IPS DF 4.7 (cell line): ENCODE measurements around the gene C11orf87.

Experiments used
- DNase-seq: peaks from one replicate; pipeline ENCODE4 v3.0.0-alpha.2; 2013; ENCODE audit warnings: low spot score; ENCODE audit errors: extremely low read depth

C11orf87 gene

DNA sequence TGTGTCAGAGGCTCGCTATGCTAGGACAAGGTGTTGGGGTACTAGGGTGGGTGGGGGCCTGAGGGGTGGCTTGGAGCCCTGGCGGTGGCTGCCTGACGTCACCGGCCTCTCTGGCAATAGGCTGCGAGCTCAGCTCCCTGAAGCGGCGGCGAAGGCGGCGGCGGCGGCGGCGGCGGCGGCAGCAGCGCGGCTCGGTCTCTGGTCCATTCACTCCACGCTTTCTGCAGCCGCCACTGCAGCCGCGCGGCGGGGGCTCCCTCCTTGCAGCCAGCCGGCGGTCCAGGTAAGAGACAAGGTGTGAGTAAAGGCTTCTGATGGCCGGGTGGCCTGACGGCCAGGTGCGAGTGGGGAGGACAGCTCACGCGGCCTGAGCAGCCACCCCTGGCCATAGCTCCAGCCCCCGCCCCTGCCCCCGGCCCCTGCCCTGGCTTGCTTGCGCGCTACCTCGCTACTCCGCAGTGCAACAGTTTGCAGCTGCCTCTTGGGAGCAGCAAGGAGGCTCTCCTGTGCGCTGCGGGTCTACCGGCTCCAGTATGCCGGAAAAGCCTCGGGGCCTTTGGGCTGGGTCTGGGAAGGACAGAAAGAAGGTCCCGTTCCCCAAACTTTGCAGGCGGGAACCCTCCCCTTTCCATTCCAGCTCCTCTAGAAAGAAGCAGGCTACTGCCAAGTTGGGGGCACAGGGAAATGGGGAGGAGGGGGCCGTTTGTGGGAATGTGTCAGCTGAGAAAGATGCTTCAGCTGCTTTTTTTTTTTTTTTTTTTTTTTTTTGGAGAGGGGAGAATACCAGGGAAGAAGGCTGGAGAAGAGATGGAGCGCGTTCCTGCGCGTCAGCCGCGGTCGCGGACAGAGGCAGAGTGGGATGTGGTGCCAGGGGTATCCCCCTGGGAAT, at the start of gene C11orf87:
Gene C11orf87 (plus strand): TSS at position 210 of the 889 bp plus-strand sequence. CDS start 1,444 bp downstream, outside the sequence.
- DNase-seq, result no peak

- DNase-seq, result no peak
Observed at GRCh38 chr11:109374032-109374431, 48.0 kb upstream of the C11orf87 start.

DNA sequence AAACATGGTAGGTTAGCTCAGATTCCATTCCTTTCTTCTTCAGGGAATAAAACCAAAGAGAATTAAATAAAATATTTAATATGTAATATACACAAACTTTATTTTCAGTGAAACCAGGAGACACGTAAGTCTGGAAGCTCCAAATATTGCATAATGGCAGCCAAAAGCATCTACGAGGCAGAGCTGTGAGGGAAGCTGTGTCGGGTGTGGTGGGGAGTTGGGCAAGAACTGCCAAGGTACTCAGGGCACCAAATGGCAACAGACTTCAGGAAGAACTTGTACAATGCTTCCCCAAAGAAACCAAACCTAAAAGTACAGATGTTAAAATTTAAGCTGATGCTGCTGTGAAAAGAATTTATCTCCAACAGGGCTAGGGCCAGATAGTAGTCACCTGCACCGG, 47.5 kb upstream of the C11orf87 start:
- no peak for DNase-seq

DNA sequence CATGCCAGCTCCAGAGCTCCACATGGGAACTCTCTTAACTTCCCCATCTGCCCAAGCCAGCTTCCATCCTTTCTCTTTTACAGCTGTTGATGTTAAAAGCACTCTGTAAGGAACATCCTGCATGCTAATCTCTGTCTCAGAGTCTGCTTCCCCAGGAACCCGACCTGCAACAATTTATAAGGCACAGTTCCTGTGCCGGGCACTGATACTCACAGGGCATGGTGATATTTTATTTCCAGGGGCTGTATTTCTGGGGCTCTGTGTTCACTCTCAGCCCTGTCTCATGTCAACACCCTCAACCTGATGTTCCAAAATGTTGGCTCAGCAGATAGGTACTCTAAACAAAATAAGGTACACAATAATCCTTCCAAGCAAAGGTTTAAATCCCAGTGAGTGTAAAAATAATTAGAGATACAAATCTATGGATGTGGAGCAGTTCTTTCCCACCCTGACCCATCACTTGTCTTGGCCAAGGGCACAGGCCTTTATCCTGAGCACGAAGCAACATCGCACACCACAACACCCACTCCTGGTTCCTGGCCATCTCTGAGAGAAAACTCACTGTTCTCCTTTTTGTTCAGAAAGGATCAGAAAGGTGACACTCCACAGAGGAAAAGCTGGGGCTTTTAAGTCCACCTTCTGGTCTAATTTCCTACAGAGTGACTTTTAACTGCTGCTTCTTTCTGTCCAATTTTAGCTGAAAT, 44.8 kb upstream of the C11orf87 start:
- no peak for DNase-seq

GRCh38 chr11:109378034-109378433, 44.0 kb upstream of the C11orf87 start:
- DNase-seq, result no peak

DNA sequence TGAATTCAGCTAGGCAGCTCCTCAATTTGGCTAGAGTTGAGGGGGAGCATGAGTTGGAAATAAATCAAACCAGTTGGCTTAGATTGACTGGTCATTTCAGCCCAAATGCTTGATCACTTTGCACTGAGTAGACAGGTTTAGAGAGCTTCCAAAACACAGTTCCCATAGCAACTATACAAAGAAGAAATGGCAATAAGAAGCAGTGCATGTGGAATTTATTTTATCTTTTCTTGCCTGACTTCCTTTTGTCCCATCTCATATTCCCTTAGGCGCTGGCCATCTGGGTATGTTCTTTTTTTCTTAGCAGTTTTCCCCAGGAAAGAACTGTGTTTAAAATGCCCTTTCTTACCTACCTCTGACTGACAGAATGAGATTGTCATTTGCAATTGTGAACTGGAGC, 38.7 kb upstream of the C11orf87 start:
- DNase-seq, result no peak

DNA sequence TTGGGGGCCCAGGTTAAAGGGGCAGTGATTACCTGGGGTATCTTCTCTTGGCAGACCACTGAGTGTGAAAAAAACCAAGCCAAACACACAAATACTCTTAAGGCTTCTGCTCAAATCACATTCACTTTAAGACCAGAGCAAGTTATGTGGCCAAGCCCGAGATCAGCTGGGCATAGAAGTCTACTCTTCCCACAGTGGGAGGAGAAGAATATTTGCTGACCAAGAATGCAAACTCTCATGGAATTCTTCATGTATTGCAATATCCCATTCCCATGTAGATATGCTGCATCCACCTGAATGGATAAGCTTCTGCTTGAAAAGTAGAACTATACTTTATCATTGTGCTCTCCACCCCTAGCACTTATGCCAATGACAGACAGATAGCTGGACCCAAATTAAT, 37.1 kb upstream of the C11orf87 start:
- no peak for DNase-seq

DNA sequence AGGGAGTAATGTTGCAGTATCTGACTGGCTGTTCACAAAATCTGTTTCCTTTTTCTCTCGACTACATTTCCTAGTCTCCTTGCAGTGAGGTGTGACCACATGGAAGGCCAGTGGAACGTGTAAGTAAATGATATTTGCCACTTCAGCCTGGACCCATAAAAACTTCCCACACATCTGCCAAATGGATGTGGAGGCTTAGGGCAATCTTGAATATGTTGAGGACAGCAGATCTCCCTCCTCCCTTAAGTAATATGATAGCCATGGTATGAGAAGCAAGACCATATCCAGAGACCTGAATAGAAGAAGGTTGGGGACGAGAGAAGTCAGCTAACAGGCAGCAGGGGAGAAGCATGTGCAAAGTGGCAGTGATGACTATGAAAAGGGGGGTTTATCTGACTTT, 33.0 kb upstream of the C11orf87 start:
- DNase-seq, result no peak

DNA sequence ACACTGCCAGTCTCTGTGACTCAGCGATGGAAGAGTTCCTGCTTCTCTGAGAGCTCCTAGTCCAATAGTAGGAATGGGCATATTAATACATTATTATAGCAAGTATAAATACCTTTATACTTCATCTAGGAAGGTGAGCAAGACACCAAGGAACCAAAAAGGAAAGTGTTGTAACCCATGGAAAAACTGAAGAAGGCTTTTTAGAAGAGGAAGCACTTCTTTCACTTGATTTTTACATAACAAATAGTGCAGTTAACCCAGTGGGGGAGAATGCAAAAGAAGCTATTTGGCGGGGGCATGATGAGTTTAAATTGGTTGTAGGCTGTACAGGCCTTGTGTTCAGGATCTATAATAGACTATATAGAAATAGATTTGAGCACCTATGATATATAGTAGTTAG, 31.2 kb upstream of the C11orf87 start:
- peak; percentile 19 for DNase-seq

- DNase-seq, result no peak
Observed at GRCh38 chr11:109401545-109401944, 20.4 kb upstream of the C11orf87 start.

- no peak for DNase-seq
Observed at GRCh38 chr11:109405671-109406070, 16.3 kb upstream of the C11orf87 start.

DNA sequence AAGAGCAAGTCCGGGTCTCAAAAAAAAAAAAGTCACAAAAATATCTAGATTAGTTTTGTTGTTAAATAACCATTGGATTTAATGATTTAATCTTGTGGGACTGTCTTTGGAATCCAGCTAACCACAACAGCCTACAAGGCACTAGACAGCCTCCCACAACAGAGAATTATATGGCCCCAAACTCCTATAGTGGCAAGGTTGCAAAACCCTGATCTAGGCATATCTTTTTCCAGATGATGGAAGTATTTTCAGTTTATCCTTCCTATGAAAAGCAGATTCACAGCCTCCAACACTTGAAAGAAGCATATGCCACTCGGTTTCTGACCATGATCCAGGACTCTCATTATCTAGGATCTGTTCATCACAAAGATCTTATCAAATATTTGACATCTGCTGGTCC, 5.4 kb upstream of the C11orf87 start:
- DNase-seq, result no peak

DNA sequence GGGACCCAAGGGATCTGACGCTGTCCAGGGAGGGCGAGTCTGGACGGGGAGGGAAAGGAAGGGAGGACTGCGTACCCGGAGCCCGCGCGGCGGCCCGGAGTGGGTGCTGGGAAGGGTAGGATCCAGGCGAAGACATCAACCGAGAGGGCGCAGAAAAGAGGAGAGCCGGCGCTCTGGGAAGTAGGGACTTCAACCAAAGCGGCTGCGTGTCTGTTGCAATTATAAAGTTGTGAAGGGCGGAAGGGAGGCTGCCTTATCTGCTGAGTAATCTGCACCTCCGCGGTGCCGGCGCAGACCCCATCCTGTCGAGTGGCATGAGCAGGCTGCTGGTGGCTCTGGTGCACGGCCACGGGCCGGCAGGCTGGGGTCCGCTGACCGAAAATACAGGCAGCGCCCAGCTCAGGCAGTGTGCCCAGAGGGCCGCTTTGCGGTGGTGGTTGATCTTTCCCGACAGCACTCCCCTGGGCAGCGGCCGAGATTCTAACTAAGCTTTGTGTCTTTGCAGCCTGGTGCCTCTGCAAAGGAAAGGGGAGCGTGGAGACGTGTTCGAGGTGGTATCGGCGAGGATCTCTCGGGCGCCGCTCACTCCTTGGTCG, 978 bp downstream of the C11orf87 start:
- no peak for DNase-seq

- no peak for DNase-seq
Observed at GRCh38 chr11:109423466-109424190, 1.6 kb downstream of the C11orf87 start.

DNA sequence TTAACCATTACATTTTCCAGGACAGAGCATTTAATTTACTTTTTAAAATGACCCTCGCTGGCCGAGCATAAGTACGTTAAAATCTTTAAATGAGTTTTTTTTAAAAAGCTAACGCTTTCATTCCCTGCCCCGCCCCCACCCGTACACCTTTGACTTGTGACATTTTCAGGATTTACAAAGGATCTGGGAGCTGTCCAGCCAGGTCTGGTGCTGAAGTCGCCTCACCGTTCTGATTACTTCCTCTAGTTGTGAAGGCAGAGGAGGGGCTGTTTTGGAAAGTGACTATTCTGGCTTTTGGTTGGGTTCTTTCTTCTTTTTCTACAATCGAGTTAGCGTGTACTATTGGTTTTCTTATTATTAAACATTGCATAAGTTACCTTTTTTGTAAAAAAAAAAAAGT, 2.9 kb downstream of the C11orf87 start:
- DNase-seq, result peak; percentile 53

DNA sequence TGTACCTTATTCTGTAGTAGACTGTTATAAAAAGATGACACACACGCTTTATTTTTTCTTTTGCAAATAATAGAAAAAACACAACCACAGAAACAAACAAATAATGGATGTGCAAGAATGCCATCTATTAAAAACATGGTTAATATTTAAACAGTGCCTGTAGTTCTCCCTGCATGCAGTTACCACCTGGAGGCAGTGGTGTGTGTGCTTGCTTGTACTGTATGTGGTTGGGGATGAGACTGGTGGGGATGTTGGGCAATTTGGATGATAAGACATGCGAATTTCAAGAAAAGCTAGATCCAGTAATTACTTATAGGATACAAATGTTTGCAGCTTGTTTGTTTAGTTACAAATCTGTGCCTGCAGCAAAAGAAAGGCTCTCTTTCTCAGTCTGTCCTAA, 3.6 kb downstream of the C11orf87 start:
- DNase-seq, result no peak

GRCh38 chr11:109426442-109427240, 4.7 kb downstream of the C11orf87 start:
- DNase-seq, result no peak

- DNase-seq, result no peak
Observed at GRCh38 chr11:109432105-109432504, 10.1 kb downstream of the C11orf87 start.

DNA sequence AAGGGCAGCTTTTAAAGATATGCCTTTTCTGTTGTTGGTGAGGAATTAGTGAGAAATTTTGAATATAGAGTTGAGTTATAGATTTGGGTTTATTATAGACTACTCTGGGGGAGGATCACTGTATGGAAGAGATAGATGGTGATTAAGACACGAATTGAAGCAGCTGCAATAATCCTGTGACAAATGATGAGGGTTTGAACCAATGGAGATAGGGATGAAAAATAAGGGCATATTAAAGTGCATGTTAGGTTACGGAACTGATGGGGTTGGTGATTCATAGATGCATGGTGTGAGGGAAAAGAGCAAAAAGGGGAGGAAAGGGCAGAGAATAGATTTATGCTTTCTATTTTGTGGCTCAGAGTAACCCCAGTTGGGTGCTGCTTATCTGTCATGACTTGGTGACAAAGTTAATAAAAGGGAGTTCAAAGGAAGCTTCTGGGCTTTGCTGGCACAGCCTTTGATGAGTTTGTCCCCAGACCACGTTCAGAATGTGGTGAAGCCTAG, 11.8 kb downstream of the C11orf87 start:
- DNase-seq, result no peak

- DNase-seq, result no peak
Observed at GRCh38 chr11:109435121-109435742, 13.2 kb downstream of the C11orf87 start.
